Measurements from ENCODE around the gene SH3D19. TPM values are rescaled to one million over a fixed set of nuclear protein-coding genes. Genes with fewer than 3 reads are reported as not detected.

Gene SH3D19
- total RNA-seq, 1 donor from 2014 or later: 39.3 TPM

- no peak overlapping the region for H3K27ac ChIP-seq
- peaks cover 73% of the 10 kb centered on the region for H3F3A ChIP-seq (ENCODE audit: low read depth)
- H3K4me1 Mint-ChIP-seq: peaks cover 13% of the 10 kb centered on the region
Observed at GRCh38 chr4:151105454-151106032, 219.9 kb downstream of the SH3D19 start.

GRCh38 chr4:151104621-151105020, 220.8 kb downstream of the SH3D19 start:
- peaks cover 20% of the 10 kb centered on the region for H3K4me1 Mint-ChIP-seq

More at GRCh38 chr4:151105454-151106032, 219.9 kb downstream of the SH3D19 start:
- DNase-seq (ENCODE audit: low spot score): no peak
- H2AFZ ChIP-seq (replicated peaks): no peak overlapping the region
- H3K4me2 ChIP-seq: no peak overlapping the region
- H3K27me3 ChIP-seq: no peaks in the 10 kb centered on the region
- H4K20me1 ChIP-seq (ENCODE audit: low read depth): peaks cover 41% of the 10 kb centered on the region
- no peak overlapping the region for H3K4me3 Mint-ChIP-seq
- no peaks in the 10 kb centered on the region for H3K27me3 Mint-ChIP-seq (ENCODE audit: insufficient read depth, low read depth)
- H3K9me3 Mint-ChIP-seq: no peaks in the 10 kb centered on the region
- no peaks in the 10 kb centered on the region for H3K9me3 ChIP-seq (ENCODE audit: low read depth)
- TF ChIP-seq EZH2phosphoT487 (IDR thresholded peaks at IDR 0.05): no peak
- TF ChIP-seq EZH2 (IDR thresholded peaks at IDR 0.05): no peak
- TF ChIP-seq CTCF (IDR thresholded peaks at IDR 0.05): no peak
- peaks cover 40% of the 10 kb centered on the region for H3K36me3 Mint-ChIP-seq
- peaks cover 16% of the 10 kb centered on the region for H3K36me3 ChIP-seq
- no peak overlapping the region for H3K9ac ChIP-seq
- no peak overlapping the region for H3K4me3 ChIP-seq
- peaks cover 10% of the 10 kb centered on the region for H3K4me1 ChIP-seq
- H3K27ac Mint-ChIP-seq: no peak overlapping the region
- H3K79me2 ChIP-seq (ENCODE audit: low read depth): peaks cover 30% of the 10 kb centered on the region

GRCh38 chr4:151103758-151104157, 221.6 kb downstream of the SH3D19 start:
- TF ChIP-seq CTCF (IDR thresholded peaks at IDR 0.05) (no peak), EZH2 (IDR thresholded peaks at IDR 0.05) (no peak), EZH2phosphoT487 (IDR thresholded peaks at IDR 0.05) (no peak)
- Mint-ChIP-seq H3K4me3 (no peak overlapping the region), H3K36me3 (peaks cover 46% of the 10 kb centered on the region), H3K4me1 (peaks cover 20% of the 10 kb centered on the region), H3K9me3 (peaks cover 2% of the 10 kb centered on the region), H3K27me3 (ENCODE audit: insufficient read depth, low read depth) (peaks cover 5% of the 10 kb centered on the region), H3K27ac (no peak overlapping the region)
- Histone ChIP-seq H3K4me3 (no peak overlapping the region), H3F3A (ENCODE audit: low read depth) (peaks cover 73% of the 10 kb centered on the region), H3K9ac (no peak overlapping the region), H3K9me3 (ENCODE audit: low read depth) (no peaks in the 10 kb centered on the region), H2AFZ (replicated peaks) (no peak overlapping the region), H3K27ac (no peak overlapping the region), H3K27me3 (no peaks in the 10 kb centered on the region), H3K4me1 (peaks cover 10% of the 10 kb centered on the region), H3K4me2 (no peak overlapping the region), H3K36me3 (peaks cover 17% of the 10 kb centered on the region), H4K20me1 (ENCODE audit: low read depth) (peaks cover 51% of the 10 kb centered on the region), H3K79me2 (ENCODE audit: low read depth) (peaks cover 42% of the 10 kb centered on the region)
- no peak for DNase-seq (ENCODE audit: low spot score)

More at GRCh38 chr4:151104621-151105020, 220.8 kb downstream of the SH3D19 start:
- no peak overlapping the region for H3K27ac ChIP-seq
- no peaks in the 10 kb centered on the region for H3K27me3 Mint-ChIP-seq (ENCODE audit: insufficient read depth, low read depth)
- no peaks in the 10 kb centered on the region for H3K9me3 ChIP-seq (ENCODE audit: low read depth)
- no peak overlapping the region for H3K4me3 Mint-ChIP-seq
- no peak overlapping the region for H3K27ac Mint-ChIP-seq
- DNase-seq (ENCODE audit: low spot score): no peak
- no peak overlapping the region for H2AFZ ChIP-seq (replicated peaks)
- H3K9ac ChIP-seq: no peak overlapping the region
- peaks cover 73% of the 10 kb centered on the region for H3F3A ChIP-seq (ENCODE audit: low read depth)
- peaks cover 50% of the 10 kb centered on the region for H4K20me1 ChIP-seq (ENCODE audit: low read depth)
- peaks cover 1% of the 10 kb centered on the region for H3K9me3 Mint-ChIP-seq
- no peaks in the 10 kb centered on the region for H3K27me3 ChIP-seq
- H3K4me3 ChIP-seq: no peak overlapping the region
- TF ChIP-seq EZH2 (IDR thresholded peaks at IDR 0.05) (no peak), EZH2phosphoT487 (IDR thresholded peaks at IDR 0.05) (no peak), CTCF (IDR thresholded peaks at IDR 0.05) (no peak)
- peaks cover 39% of the 10 kb centered on the region for H3K79me2 ChIP-seq (ENCODE audit: low read depth)
- H3K36me3 Mint-ChIP-seq: peaks cover 46% of the 10 kb centered on the region
- H3K36me3 ChIP-seq: peaks cover 17% of the 10 kb centered on the region
- H3K4me1 ChIP-seq: peaks cover 10% of the 10 kb centered on the region
- no peak overlapping the region for H3K4me2 ChIP-seq
